Fibroblast of the aortic adventitia (primary cell): ENCODE measurements around the gene ARHGAP12. TPM values are rescaled to one million over a fixed set of nuclear protein-coding genes. Genes with fewer than 3 reads are reported as not detected.

Source experiments
- DNase-seq: peaks from one replicate; pipeline ENCODE4 v3.0.0-alpha.2; 2010; ENCODE audit warnings: low read depth
- H3K4me3 ChIP-seq: 2 replicates; pipeline ENCODE4 v1.5.1; 2011; ENCODE audit warnings: low read depth, mild to moderate bottlenecking, control low read depth, low read length, moderate library complexity
- total RNA-seq: library from RNA; depleted of rRNA; stranded (reverse); fragments of >200 nt; gene quantifications from 2 replicates; pipeline ENCODE4 v1.2.3, GENCODE V29; 2012; ENCODE audit warnings: low replicate concordance
- TF ChIP-seq, protein P1 (sequence below): IDR thresholded peaks from 2 replicates; pipeline ENCODE4 v1.5.1; 2011; ENCODE audit warnings: mild to moderate bottlenecking, low read length, control low read depth, inconsistent platforms; ENCODE audit not compliant: insufficient read depth

ARHGAP12 gene
- total RNA-seq, 1 donor, result 77.9 TPM

DNA sequence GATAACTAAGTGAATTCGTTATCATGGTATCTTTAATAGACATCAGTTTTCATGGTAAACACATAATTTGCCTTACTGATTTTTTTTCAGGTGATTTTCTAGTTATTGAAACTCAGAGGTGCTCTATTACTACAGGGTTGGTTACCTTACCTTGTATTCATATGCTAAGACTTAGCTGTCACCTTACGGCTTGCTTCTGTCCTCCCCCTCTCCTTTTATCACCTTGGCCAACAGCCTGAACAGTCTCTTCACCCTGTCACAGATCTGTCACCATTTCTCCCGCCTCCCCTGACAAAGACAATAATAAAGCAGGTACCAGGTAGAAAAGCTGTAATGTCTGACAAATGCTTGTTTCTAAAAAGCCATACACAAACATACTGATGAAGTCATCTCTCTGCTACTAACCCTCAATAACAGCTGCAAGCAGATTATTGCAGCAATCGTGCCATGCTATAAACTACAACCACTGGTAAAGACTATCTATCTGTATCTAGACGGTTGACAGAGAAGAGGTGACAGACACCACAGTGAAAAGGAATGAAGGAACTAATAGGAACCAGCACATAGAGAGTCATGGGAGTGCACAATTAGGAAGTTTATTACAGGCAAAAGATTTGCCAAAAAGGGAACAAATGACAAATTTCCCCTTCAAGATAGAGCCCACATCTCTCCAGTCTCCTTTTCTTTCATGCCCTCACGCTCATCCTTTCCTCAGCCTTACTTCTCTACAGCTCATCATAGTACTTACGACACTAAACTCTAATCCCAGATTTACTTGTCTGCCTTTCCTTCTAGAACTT is 57.2 kb downstream of the ARHGAP12 start:
- DNase-seq, result no peak
- TF ChIP-seq, protein P1, sequence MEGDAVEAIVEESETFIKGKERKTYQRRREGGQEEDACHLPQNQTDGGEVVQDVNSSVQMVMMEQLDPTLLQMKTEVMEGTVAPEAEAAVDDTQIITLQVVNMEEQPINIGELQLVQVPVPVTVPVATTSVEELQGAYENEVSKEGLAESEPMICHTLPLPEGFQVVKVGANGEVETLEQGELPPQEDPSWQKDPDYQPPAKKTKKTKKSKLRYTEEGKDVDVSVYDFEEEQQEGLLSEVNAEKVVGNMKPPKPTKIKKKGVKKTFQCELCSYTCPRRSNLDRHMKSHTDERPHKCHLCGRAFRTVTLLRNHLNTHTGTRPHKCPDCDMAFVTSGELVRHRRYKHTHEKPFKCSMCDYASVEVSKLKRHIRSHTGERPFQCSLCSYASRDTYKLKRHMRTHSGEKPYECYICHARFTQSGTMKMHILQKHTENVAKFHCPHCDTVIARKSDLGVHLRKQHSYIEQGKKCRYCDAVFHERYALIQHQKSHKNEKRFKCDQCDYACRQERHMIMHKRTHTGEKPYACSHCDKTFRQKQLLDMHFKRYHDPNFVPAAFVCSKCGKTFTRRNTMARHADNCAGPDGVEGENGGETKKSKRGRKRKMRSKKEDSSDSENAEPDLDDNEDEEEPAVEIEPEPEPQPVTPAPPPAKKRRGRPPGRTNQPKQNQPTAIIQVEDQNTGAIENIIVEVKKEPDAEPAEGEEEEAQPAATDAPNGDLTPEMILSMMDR, result no peak
- no peak overlapping the region for H3K4me3 ChIP-seq

DNA sequence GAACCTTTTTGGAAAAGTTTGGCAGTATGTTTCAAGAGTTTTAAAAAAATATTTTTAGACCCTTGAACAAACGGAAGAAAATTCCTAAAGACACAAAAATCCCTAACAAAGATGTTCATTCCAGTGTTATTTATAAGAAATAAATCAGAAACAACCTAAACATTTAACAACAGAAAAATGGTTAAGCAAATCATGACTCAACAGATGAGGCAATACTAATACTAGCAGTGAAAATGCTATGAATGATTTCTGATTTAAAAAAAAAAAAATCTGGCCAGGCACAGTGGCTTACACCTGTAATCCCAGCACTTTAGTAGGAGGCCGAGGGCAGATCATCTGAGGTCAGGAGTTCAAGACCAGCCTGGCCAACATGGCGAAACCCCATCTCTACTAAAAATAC is 61.0 kb downstream of the ARHGAP12 start:
- H3K4me3 ChIP-seq, result no peak overlapping the region
- DNase-seq, result peak; percentile 53
- TF ChIP-seq, protein P1, result no peak

DNA sequence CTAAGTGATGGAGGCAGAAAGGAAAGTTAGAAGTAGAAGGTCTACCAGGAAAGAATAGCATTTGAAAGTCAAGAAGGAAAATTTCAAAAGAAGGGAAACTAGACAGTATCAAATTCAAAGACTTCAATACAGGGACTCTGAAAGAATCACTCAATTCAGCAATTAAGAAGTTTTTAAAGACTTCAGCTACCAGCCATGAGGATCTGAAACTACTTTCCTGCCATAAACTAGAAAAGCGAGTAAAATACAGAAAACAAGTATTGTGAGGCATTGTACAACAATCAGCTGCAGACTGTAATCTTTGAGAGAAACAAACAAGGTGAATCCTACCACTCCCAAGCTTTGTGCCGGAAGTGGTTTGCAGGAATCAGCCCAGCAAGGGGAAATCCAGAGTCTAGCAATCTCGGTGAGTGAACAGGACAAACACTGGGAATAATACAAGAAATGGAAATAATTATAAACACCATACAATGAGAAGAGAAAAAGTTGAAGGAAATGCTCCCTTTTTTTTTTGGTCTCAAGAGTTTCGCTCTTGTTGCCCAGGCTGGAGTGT is 62.4 kb downstream of the ARHGAP12 start:
- no peak for DNase-seq
- TF ChIP-seq, protein P1, result no peak
- no peak overlapping the region for H3K4me3 ChIP-seq

GRCh38 chr10:31864834-31865518 is 63.7 kb downstream of the ARHGAP12 start:
- H3K4me3 ChIP-seq, result peak overlapping the region; percentile 7
- DNase-seq, result peak; percentile 24
- TF ChIP-seq, protein P1, result no peak

- TF ChIP-seq, protein P1, result no peak
- H3K4me3 ChIP-seq, result no peak overlapping the region
These were observed 73.6 kb downstream of the ARHGAP12 start for GRCh38 chr10:31855033-31855432.

DNA sequence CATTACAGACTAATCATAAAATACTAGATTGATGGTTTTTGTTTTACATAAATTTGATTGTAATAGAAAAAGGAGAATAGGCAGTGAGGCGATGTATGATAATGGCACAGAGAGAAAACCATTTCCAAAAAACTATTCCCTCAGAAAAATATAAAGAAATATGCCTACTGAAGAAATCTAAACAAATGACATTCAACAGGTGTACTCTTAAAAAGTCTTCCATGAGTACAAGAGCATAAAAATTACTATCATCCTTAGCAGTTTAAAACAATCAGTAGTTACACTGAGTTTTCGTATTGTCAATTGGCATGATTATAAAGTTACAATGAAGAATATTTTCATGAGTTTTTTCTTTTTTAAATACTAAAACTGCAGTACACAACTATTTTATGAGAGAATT is 75.0 kb downstream of the ARHGAP12 start:
- DNase-seq, result no peak
- no peak overlapping the region for H3K4me3 ChIP-seq
- TF ChIP-seq, protein P1, result no peak

More at GRCh38 chr10:31855033-31855432, 73.6 kb downstream of the ARHGAP12 start:
- no peak for DNase-seq
